Sigmoid colon (tissue), 7 donors: ENCODE measurements around the gene ZNF329. TPM values are rescaled to one million over a fixed set of nuclear protein-coding genes. Genes with fewer than 3 reads are reported as not detected.

Experiments used
- DNase-seq: peaks from one replicate; pipeline ENCODE4 v3.0.0-alpha.2; 2019
- H3K27ac ChIP-seq, 4 donors: fragments of 200-600 bp; sonication (generic); one replicate each; pipeline ENCODE4 v1.5.1; 2016 to 2019; ENCODE audit warnings: mild to moderate bottlenecking in 1 of 4
- H3K27me3 ChIP-seq, 3 donors: fragments of 200-600 bp; sonication (generic); one replicate each; pipeline ENCODE4 v1.5.1; 2019; ENCODE audit warnings: mild to moderate bottlenecking in 1 of 3
- H3K36me3 ChIP-seq, 4 donors: fragments of 200-600 bp; sonication (generic); one replicate each; pipeline ENCODE4 v1.5.1; 2016 to 2019
- H3K4me1 ChIP-seq, 4 donors: fragments of 200-600 bp; sonication (generic); one replicate each; pipeline ENCODE4 v1.5.1; 2017 to 2019
- H3K4me3 ChIP-seq, 4 donors: fragments of 200-600 bp; sonication (generic); one replicate each; pipeline ENCODE4 v1.5.1; 2017 to 2019; ENCODE audit warnings: mild to moderate bottlenecking in 2 of 4, moderate library complexity in 1 of 4
- H3K9me3 ChIP-seq, 4 donors: fragments of 200-600 bp in 3 of 4; sonication (generic) in 3 of 4; one replicate each; pipeline versions ENCODE4 v1.5.1 to v1.6.1; 2013 to 2019
- CTCF ChIP-seq, 4 experiments: fragments of 450-650 bp in 3 of 4; fragments of 200-600 bp in 1 of 4; IDR thresholded peaks; one replicate each; pipeline ENCODE4 v1.5.1; 2016 to 2019; ENCODE audit warnings: antibody characterized with exemption in 4 of 4, mild to moderate bottlenecking in 3 of 4, moderate library complexity in 2 of 4
- EP300 ChIP-seq, 4 donors: sonication (generic); formaldehyde crosslinking; IDR thresholded peaks; one replicate each; pipeline ENCODE4 v1.6.1; 2017; ENCODE audit warnings: antibody characterized with exemption in 4 of 4
- POLR2A ChIP-seq, 2 donors: fragments of 450-650 bp; IDR thresholded peaks; one replicate each; pipeline ENCODE4 v1.6.1; 2016; ENCODE audit warnings: antibody characterized with exemption in 2 of 2, mild to moderate bottlenecking in 2 of 2, moderate library complexity in 2 of 2
- POLR2AphosphoS5 ChIP-seq, 4 donors: sonication (generic); formaldehyde crosslinking; IDR thresholded peaks; one replicate each; pipeline ENCODE4 v1.6.1; 2017; ENCODE audit warnings: antibody characterized with exemption in 4 of 4
- WGBS, 2 donors: extraction: QIAGEN DNeasy Blood & Tissue Kit; methylation state at CpG; one replicate each; pipeline ENCODE4 v1.1.7; 2013; 5-methylcytosine and 5-hydroxymethylcytosine counted together
- intact Hi-C: fragments of 100-400 bp; cut with DNase I; formaldehyde crosslinking; loops from one replicate; pipeline ENCODE4 v1.15.1; 2023
- polyA plus RNA-seq, 3 donors: library from polyadenylated mRNA; stranded (reverse); fragments of 200-250 nt; gene quantifications; one replicate each; pipeline ENCODE4 v1.2.3, GENCODE V29; 2013
- total RNA-seq, 4 donors: library from RNA; depleted of rRNA; stranded (reverse); fragments of >200 nt; gene quantifications; one replicate each; pipeline ENCODE4 v1.1.0, GENCODE V29; 2016
- donor health status: healthy with polysubstance abuse.
- donor health status: Bipolar disorder and iron deficiency.
- donor health status: healthy.

Gene ZNF329
- total and polyA plus RNA-seq, 7 donors: 1.6 to 10.2 (median 8.2) TPM

GRCh38 chr19:58089846-58090245, 60.7 kb downstream of the ZNF329 start:
- intact Hi-C loops: no loop called here
- peaks cover 0 to 25% (median 17%) of the 10 kb centered on the region in 4 donors for H3K9me3 ChIP-seq
- TF ChIP-seq POLR2A (IDR thresholded peaks at IDR 0.05) (no peak), CTCF (IDR thresholded peaks at IDR 0.05) (no peak), POLR2AphosphoS5 (IDR thresholded peaks at IDR 0.05) (no peak)

GRCh38 chr19:58088521-58089052, 62.0 kb downstream of the ZNF329 start:
- Histone ChIP-seq H3K27ac (no peak overlapping the region), H3K9me3 (peaks cover 5 to 28% (median 27%) of the 10 kb centered on the region in 4 donors), H3K4me3 (no peak overlapping the region), H3K4me1 (no peaks in the 10 kb centered on the region), H3K27me3 (no peaks in the 10 kb centered on the region), H3K36me3 (peaks cover 31 to 60% (median 47%) of the 10 kb centered on the region in 4 donors)
- WGBS, 2 donors: 97 to 98% methylated on average over 13 of the region's 13 CpGs
- intact Hi-C loops: no loop called here
- no peak for DNase-seq
- TF ChIP-seq POLR2AphosphoS5 (IDR thresholded peaks at IDR 0.05) (no peak), CTCF (IDR thresholded peaks at IDR 0.05) (no peak), EP300 (IDR thresholded peaks at IDR 0.05) (no peak), POLR2A (IDR thresholded peaks at IDR 0.05) (no peak)

More at GRCh38 chr19:58089846-58090245, 60.7 kb downstream of the ZNF329 start:
- WGBS, 2 donors: 96% methylated on average over 16 of the region's 16 CpGs
- DNase-seq: no peak
- Histone ChIP-seq H3K4me3 (no peak overlapping the region), H3K27me3 (no peaks in the 10 kb centered on the region), H3K4me1 (no peaks in the 10 kb centered on the region), H3K36me3 (peaks cover 23 to 48% (median 36%) of the 10 kb centered on the region in 4 donors), H3K27ac (no peak overlapping the region)

- peaks cover 31 to 69% (median 51%) of the 10 kb centered on the region in 4 donors for H3K36me3 ChIP-seq
- no peak for DNase-seq
- H3K9me3 ChIP-seq: peaks cover 18 to 41% (median 37%) of the 10 kb centered on the region in 4 donors
- intact Hi-C loops: no loop called here
- H3K27me3 ChIP-seq: no peaks in the 10 kb centered on the region
- no peaks in the 10 kb centered on the region for H3K4me1 ChIP-seq
- TF ChIP-seq EP300 (IDR thresholded peaks at IDR 0.05): no peak
- TF ChIP-seq CTCF (IDR thresholded peaks at IDR 0.05): no peak
- no peak for TF ChIP-seq POLR2AphosphoS5 (IDR thresholded peaks at IDR 0.05)
- no peak for TF ChIP-seq POLR2A (IDR thresholded peaks at IDR 0.05)
- H3K4me3 ChIP-seq: no peak overlapping the region
- 96% methylated on average over 23 of the region's 23 CpGs for WGBS, 2 donors
- no peak overlapping the region for H3K27ac ChIP-seq
Measured at GRCh38 chr19:58086825-58087710, 63.5 kb downstream of the ZNF329 start.

GRCh38 chr19:58085348-58085875, 65.2 kb downstream of the ZNF329 start:
- DNase-seq: no peak
- no peaks in the 10 kb centered on the region for H3K27me3 ChIP-seq
- WGBS, 2 donors: 93 to 94% methylated on average over 29 of the region's 29 CpGs
- intact Hi-C loops: no loop called here
- peaks cover 31 to 69% (median 51%) of the 10 kb centered on the region in 4 donors for H3K36me3 ChIP-seq
- no peak for TF ChIP-seq POLR2A (IDR thresholded peaks at IDR 0.05)
- H3K9me3 ChIP-seq: peaks cover 23 to 55% (median 40%) of the 10 kb centered on the region in 4 donors
- no peak overlapping the region for H3K27ac ChIP-seq
- H3K4me3 ChIP-seq: no peak overlapping the region
- no peaks in the 10 kb centered on the region for H3K4me1 ChIP-seq
